Activated CD4-positive, alpha-beta T cell treated with anti-CD3 and anti-CD28 coated beads, Interleukin-2, Interleukin-6, amounts not matched to agents 100 ng/mL and 50 ng/mL, durations not matched to agents 16 hours and 8 hours (primary cell): ENCODE measurements around the gene LRRC4.

ENCODE experiments used
- DNase-seq: peaks from one replicate; pipeline ENCODE4 v3.0.0-alpha.2; 2020

LRRC4 gene

DNA sequence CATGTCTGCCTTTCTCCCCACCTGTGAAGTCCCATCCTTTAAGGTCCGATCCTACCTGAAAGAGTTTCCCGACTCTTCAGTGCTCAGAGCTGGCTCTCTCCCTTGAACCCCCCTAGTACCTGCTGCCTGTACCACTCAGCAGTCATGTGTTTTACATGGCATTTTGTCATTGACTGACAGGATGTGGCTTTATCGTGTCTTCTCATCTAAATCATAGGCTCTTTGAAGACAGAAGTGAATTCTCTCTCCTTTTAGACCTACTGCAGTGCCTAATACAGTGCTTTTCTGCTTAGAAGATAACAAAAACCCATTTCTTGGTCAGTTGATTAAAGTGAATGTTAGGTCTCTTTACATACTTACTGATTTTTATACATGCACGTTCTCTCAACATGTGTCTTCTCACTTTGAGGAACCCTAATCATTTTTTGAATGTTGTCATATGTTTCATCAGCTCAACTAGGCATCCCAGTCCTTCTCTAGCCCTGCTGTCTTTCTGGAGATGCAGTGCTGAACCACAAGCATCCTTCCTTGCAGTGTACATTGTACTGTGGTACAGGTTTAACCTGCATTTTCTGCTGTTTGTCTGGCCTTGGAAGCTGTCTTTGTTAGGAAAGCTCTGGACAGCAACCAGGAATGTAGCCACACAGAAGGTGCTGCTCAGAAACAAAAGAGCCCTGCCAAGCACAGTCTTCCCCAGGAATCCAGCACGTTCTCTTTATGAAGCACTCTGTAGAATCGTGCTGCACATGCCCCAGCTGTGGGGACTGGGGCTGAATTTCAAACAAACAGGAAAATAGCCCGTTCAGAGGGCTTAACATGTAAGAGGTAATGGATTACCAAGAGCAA, 28.1 kb upstream of the LRRC4 start:
- DNase-seq: peak; percentile 38

DNA sequence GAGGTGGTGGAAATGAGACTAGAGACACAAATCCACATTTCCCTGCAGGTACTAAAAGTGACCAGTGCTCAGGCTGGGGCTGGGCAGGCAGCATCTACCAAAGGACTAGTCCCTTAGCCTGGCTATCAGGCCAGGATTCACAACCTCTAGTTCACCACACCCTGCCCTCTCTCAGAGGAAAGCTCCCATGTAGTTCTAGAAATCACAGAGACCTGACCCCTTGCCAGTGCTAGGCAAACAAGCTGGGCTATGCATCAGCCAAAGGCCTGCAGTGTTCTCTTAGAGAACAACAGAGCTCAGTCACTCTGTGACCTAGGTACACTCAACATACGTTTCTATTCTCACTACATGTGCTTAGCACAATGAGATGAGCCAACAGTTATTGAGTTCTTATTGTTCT, 26.7 kb upstream of the LRRC4 start:
- DNase-seq: no peak

DNA sequence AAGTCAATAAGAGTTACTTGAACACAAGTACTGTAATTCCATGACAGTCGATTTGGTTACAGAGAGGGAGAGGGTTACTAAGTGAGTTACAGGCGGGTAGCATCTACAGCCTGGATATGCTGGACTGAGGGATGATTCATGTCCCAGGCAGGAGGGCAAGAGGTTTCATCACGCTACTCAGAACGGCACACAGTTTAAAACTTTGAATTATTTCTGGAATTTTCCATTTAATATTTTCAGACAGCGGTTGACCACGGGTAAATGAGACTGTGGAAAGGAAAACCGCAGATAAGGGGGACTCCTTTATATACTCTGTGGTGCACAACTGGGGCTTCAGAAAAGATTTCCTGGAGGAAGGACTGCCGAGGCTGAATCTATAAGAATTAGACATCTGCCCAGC, 25.7 kb upstream of the LRRC4 start:
- DNase-seq: no peak

DNA sequence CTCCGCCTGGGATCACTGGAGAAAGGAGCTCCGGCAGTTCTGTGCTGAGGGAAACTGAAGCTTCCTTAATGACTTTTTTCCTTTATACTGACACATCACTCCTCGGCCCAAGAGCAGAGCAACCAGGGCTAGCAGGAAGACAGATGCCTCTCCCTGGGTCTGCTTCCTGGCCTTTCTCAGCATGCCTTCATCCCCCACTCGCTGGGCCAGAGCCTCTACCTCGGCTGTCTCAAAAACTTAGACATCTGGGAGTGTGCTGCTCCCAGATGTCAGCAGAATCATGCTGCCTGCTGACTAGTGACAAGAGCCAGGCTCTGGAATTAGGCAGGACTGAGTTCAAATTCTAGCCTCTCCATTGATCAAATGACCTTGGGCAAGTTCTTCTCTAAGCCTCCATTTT, 24.4 kb upstream of the LRRC4 start:
- no peak for DNase-seq

DNA sequence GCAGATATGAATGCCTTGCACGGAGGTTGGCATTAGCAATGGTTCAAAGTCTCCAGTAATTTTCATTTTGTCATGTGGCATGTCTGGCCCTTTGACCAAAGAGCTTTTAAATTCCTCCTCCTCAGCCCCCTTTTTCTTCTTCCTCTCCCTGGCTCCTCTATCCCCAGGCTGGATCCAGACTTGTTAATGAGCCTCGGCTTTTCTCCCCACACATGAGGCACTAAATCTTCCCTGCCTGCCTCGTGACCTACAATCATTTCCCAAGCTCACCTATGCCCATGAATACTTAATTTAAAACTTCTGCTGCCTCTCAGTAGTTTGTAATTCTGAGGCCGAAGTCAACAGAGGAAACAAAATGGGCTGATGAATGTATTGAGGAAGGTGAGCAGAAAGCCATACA, 23.3 kb upstream of the LRRC4 start:
- DNase-seq: no peak

DNA sequence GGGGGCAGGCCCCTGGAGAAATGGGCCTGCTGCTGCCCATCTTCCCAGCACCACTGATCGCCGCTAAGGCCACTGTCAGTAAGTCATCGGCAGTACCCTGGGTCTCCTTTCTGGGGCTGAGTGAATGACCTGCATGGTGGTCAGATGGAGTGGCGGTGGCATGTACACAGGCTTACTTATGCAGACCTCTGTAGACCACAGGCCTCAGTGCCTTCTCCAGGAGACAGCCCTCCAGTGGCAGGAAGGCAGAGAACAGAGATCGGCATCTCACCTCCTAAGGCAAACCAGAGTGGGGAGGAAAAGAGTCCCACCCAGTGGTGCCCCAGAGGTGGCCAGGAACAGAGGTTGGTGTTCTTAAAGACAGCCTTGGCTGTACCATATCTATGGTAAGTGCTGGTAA, 22.8 kb upstream of the LRRC4 start:
- no peak for DNase-seq

DNA sequence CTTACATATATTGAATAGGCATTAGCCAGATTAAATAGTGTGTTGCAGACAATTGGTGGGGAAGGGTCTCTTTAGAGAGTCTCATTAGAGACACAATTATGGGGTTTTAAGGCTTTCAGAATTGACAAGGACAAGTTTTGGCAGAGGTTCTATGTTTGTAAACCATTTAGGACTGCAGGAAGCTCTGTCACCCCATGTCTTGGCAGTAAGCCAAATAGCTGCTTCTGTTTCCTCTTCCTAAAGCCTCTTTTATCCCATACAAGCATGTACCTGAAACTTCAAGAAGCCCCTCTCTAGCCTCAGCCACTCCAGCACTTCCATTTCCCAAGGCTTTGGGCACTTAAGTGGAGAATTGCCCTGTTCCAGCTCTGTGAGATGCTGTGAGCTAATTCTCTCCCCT, 21.8 kb upstream of the LRRC4 start:
- DNase-seq: no peak

DNA sequence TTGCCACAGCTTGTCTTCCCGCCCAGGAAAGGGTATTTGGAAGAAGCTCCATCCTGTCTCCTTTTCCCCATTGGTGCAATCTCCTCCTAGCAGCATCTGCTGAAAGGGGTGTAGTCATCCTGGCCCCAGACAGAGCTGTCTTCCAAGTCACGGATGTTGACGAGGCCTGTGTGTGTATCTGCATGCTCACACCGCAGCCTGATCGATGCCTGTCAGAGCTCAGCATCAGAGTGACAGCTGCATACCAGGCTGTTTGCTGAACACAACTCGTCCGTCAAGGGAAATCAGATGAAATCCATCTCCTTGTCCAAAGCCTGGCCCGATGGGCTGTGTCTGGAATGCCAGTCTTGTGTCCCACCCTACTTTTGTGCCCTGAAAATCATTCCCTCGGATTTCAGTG, 21.2 kb upstream of the LRRC4 start:
- no peak for DNase-seq

DNA sequence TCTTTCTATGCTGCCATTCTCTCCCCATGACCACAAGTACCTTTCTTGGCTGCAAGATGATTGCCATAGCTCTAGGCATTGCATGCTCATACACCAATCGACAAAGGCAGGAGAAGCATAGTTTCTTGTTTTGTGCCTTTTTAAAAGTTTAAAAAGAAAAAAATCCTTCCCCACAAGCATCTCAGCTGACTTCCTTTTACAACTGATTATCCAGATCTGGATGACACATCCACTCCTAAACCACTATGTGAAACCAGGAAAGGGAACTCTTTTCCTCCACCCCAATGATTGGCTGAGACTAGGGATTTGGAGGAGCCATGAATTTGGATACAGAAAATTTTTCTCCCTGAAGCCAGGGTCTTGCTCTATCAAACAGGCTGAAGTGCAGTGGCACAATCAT, 14.5 kb upstream of the LRRC4 start:
- DNase-seq: no peak

DNA sequence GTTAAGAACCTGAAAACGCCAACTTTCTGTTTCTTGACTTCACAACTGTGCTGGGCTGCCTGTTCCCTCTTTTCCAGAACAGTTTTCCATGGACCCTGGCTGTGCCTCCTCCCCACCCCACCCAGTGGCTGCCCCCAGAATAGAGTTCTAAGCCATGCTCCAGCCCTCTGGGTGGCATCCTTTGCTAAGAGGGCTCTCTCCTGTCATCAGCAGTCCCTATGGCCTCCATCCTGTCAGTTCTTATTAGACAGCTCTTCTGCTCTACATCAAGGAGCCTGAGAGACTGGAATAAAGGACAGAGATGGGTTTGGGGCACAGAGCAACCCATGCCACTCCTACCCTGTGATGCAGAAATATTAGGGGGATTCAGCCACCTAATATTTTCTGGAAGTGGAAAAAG, 13.9 kb upstream of the LRRC4 start:
- DNase-seq: no peak

DNA sequence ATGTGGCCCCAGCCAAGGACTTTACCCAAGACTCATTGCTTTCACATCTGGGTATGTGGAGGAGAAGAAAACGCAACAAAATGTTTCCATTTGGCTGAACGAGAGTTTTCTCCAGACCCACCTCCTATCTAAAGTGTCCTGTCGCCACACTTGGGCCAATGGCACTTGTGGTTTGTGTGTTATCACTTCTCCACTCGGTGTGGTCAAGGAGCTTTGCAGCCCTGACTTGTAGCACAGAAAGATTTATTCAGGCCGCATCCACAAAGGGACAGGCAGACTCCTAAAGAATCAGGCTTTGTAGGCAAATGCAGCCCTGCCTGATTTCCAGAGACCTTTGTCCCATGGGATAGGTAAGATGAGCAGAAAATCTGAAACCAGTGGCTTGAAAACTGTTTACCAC, 12.8 kb upstream of the LRRC4 start:
- DNase-seq: no peak

DNA sequence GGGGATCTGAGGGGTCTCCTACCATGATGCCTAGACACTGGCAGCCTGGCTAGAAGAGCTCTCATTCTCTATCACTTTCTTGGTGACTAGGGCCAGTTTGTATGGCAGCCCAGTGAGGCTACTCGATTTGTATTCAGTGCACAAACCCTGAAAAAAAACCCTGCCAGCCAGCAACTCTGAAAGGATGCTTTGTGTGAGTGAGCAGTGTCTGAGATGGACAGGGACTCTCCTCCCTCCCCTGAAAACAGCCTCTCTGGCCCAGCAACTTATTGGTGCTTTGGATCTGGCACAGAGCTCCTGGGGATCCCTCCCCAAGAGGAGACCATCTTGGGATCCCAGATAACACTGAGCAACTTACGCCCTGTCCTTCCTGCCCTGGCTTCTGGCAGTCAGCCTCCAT, 10.8 kb upstream of the LRRC4 start:
- DNase-seq: no peak

DNA sequence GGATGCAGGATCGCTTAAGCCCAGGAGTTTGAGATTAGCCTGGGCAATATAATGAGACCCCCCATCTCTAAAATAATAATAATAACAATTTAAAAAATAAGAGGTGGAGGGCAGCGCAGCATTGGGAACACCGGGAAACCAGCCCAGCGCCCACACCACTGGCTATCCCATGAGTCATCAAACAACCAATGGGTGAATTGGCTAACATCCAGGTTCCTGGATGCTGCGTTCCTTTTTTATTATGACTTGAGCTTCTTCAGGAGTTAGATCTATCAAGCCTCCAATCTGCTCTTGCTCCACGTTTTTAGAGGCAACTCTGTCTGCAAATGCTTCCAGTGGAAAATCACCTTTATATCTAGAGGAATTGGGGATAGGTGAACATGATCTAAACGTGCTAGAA, 10.0 kb upstream of the LRRC4 start:
- DNase-seq: no peak

DNA sequence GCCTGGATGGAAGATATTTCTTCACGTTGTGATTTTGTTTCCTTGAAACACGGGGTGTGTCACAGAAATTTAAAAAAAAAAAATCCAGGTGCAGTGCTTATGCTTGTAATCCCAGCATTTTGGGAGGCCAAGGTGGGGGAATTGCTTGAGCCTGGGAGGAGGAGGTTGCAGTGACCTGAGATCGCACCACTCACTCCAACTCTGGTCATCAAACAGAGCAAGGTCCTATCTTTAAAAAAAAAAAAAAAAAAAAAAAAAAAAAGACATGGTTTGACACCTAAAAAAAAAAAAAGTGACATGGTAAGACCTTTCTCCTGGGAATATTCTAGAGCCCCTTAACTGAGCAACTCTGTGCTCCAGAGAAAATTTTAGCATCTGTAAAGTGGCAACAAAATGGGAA, 9.0 kb upstream of the LRRC4 start:
- no peak for DNase-seq

DNA sequence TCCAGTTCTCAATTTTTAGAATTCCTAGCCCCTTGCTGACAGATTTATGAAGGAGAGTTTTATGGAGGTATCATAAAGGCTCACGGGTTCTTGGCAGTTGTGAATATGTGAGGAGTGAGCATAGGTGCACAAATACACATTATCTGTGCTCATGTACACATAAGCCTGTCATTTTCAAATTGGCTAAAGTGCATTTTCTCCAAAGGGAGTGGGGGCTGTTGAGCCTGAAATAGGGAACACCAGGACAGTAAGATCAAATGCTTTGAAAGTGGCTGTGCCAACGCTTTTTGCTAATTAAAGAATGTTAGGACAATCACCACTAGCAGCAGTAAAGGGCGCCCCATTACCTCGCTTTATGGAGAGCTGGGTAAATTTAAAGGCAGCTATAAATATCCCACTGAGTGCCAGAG, 8.3 kb upstream of the LRRC4 start:
- DNase-seq: no peak

DNA sequence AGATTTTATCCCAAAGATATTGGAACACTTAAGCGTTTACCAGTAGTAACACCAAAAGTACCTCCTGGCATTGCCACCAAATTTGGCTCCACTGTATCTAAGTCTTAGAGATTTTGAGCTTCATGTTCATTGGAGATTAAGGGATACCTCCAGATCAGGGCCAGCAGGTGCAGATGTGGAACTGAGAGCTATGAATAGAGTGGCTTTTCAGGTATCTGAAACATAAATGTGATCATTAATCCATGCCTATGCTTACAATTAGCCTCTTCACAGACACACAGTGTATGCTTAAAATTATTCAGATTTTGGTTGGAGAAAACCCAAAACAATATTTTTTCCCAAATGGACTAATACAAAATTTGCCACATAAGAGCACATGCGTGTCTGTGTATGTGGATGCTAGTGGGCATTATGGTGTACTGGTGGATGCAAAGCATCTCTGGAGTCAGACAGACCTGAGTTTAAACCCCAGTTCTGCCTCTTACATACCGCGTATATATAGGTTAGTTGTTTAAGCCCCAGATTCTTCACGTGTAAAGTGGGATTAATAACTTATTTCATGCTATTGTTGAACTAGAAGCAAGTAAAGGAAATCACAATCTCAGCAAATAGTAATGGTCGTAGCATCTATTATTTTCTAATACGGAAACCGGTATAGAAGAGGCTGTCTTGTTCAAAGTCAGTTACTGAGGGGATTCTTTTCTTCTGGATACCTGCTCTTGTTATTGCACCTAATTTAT, 6.8 kb upstream of the LRRC4 start:
- no peak for DNase-seq

DNA sequence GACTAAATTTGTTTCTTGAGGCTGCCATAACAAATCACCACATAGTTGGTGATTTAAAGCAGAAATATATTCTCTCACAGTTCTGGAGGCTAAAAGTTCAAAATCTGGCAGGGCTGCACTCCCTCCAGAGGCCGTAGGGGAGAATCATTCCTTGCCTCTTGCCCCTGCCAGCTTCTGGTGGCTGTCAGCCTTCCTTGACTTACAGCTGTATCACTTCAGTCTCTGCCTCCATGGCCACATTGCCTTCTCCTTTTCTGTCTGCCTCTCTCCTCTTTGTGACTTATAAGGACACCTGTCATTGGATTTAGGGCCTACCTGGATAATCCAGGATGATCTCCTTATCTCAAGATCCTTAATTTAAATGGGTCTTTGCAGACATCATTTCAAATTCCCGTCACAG, 5.8 kb upstream of the LRRC4 start:
- DNase-seq: no peak

DNA sequence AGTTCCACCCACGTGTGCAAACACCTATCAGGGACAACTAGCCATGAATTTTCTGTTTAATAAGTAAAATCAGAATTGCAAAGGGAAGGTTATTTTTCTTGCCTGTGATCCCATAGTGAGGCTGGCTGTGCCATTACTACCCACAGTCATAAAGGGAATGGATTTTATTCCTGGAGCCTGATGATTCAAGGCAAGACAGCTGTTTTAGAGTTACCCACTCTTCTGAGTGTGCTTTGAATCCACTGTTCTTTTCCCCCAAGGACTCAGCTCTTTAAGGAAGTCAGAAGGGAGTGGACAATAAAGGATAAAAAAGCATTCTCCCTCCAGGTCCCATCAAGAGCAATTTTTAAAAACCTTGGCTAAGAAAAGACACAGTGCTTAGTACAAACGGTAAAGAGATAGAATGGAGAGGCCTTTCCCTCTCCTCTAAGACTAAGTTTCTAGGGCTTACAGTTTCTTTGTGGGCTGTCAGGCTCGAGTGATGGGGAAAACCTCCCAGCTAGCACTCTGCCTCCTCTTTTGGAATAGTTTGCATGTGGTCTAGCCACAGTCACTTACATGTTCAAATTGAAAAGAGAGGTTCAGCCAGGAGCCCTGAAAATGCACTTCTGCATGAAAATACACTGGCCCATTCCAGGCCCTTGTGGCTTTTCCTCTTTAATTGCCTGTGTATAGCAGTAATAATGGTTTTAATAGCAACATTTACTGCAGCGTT, 5.1 kb upstream of the LRRC4 start:
- no peak for DNase-seq

DNA sequence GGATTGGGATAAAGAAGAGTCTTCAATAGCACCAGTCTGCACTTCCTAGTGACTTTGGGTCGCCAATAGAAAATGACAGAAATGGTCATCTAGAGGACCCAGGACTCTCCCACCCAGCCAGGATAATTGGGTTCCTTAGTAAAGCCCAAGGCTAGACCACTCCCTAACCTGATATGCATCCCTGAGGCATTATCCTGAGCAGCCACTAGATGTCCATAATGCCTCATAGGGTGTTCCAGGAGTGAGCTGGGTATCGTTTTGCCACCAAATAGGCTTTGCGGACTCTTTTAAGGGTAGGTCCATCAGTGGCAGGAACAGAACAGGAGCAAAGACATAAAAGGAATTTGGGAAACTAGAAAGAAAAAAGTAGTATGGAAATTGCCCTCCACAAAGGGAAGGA, 4.5 kb upstream of the LRRC4 start:
- no peak for DNase-seq

DNA sequence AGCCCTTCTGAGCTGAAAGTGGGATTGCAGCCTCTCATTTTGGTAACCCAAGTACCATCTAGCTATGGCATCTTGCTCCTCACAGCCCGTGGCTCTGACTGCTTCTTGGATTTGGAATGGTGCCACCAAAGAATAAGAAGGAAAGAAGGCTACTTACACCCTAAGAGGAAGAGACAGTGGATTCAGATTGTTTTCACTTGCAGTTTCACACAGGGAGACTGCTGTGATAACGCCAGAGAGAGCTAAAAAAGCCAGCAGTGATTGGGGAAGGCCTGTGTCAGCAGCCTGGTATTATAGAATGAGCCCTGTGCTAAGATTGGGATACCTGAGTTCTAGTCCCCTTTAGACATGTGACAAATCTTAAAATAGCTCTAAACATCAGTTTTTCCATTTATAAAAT, 3.6 kb upstream of the LRRC4 start:
- no peak for DNase-seq

DNA sequence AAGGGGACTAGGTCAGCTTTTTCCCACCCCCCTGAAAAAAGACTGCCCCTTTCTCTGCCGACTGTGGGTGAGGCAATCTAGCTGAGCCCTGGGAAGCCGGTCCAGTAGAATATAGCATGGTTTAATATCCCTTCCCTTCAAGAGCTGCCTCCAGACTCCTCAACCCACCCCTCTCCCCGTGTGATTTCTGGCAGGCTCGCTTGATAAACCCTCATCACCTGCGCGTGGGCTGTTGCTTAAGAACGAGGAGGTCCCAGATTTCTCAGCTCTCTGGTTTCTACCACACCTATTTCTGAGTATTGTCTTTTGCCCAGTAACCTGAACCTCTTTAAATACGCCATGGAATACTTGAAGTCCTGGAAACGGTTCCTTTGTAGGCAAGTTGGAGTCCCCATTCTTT, 2.0 kb upstream of the LRRC4 start:
- DNase-seq: no peak

DNA sequence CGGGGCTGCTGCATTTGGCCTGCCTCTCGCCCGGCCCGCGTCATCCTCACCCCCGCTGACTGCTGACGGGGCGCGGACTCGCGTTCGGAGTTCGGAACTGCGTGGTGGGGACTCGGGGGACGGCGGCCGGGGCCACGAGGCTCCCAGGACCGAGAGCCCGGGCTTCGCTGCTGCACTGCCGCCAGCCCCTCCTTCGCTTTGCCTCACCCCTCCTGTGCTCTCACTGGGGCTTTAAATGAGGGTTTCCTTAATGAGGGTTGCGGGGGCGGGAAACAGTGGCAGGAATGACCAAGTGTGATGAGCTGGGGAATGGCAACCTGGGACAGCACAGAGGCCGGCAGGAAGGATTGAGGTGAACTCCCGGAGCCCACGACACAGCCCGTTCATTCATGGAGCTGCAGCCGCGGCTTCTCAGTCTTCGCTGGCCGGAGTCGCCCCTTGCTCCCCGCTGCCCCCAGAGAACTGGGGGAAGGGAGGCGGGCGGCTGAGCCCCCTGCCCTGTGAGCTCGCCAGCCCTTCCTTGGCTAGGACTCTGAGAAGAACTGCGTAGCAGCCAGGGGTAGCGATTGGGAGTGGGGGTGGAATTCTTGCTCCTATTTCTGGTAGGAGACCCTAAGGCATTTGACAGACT, 1.5 kb upstream of the LRRC4 start:
- DNase-seq: no peak

DNA sequence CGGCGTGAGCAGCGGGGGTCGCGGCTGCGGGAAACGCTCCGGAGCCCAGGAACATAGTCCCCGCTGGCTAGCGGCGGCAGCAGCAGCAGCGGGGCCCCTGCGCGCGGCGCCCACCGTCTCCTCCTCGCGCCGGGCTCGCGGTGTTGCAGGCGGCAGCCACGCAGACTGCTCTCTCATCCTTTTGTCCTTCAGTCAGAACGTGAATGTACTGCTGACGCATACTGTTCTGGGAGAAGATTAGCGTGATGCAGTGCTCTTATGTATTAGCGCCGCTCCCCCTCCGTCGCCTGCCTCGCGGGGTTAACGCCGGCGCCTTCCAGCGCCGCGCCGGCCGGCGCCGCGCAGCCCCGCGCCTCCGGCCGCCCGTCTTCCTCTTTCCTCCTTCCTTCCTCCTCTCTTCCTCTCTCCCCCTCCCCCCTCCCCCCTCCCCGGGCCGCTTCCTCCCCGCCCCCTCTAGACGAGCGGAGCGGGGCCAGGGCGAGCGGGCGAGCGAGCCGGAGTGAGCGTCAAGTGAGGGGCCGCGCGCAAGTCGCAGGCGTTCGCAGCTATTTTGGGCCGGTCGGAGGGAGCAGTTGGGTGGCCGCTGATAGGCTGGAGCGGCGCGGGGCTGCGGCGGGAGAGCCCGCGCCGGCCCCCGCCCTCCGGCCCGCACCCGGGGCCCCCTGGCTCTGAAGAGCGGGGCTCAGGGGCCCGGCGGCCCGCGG, 816 bp upstream of the LRRC4 start:
- peak; percentile 78 for DNase-seq
